Activated effector memory CD4-positive, alpha-beta T cell treated with anti-CD3 and anti-CD28 coated beads, Interleukin-2, amount 50 U/mL, for 16 hours (primary cell): ENCODE measurements around the gene NCAPH2.
A peak's percentile ranks its signal among the peaks of the same experiment; 100 is the strongest.

ENCODE experiments used
- DNase-seq: peaks from one replicate; pipeline ENCODE4 v3.0.0-alpha.2; 2020

NCAPH2 gene

DNA sequence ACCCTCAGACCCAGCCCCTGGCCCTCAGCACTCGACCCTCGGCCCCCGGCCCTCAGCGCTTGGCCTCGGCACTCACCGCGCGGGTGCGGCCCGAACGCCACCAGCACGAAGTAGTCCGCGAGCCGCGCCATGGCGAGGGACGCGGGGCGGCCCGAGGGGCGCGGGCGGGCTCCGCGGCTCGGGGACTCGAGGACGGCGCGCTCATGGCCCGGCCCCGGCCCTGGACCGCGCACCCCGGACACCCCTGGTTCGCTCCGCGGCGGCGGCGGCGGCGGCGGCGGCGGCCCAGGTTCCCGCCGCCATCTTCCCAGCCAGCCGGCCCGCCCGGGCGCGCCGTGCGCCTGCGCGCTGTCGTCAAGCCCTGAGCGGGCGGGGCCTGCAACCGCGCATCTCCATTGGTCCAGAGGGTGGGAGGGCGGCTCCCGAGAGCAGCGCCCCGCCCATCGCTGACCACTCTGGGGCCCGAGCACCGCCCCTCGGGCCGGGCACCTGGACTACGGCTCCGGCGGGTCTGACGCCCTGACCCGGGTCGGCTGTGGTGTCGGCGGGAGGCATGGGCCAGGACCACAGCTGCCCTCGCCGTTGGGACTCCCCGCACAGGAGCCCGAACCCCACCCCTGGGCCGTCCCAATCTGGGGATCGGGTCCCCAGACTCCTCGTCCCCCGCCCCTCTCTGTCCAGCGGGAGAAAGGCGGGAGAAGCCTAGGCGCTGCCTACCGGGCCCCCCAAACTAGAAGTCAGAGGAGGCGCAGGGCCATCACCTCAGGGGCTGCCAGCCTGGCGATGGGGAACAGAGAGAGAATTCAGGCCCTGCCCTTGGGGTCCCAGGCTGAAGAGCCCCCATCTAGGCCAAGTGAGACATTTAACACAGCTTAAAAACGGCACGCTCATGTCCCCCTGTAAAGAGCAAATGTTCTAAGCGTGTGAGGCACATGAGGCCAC lies 33.0 kb upstream of the NCAPH2 start, which contains the start of gene SBF1:
Gene SBF1, minus strand, starts transcription at position 326 of the 942 bp plus-strand sequence. Its CDS starts 195 bp downstream, at position 131.
- DNase-seq = peak; percentile 97

DNA sequence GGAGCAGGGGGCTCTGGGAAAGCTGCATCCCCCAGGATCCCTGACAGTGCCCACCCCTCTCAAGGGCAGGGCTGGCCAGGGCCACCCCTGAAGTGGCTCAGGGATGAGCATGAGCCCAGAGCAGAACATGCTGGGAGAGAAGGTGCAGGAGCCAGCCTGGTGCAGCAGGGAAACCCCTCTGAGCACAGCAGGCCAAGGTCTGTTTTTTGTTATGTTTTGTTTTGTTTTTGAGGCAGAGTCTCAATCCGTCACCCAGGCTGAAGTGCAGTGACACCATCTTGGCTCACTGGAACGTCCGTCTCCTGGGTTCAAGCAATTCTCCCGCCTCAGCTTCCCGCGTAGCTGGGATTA lies 32.4 kb upstream of the NCAPH2 start:
- DNase-seq = no peak

- DNase-seq = no peak
Measured at GRCh38 chr22:50476868-50477267, 31.2 kb upstream of the NCAPH2 start.

- DNase-seq = no peak
Measured at GRCh38 chr22:50477923-50478322, 30.1 kb upstream of the NCAPH2 start.

GRCh38 chr22:50479721-50480120 lies 28.3 kb upstream of the NCAPH2 start:
- no peak for DNase-seq

GRCh38 chr22:50481045-50481439 lies 27.0 kb upstream of the NCAPH2 start:
- DNase-seq = no peak

- peak; percentile 90 for DNase-seq
Measured at GRCh38 chr22:50481440-50482106, 26.5 kb upstream of the NCAPH2 start, which contains the start of gene ADM2. TSS of gene ADM2 (plus strand) at chr22:50481543. CDS start at chr22:50481848, 305 bp downstream.

GRCh38 chr22:50482107-50483074 lies 25.6 kb upstream of the NCAPH2 start:
- DNase-seq = no peak

- no peak for DNase-seq
Measured at GRCh38 chr22:50483106-50483505, 24.9 kb upstream of the NCAPH2 start.

- no peak for DNase-seq
Measured at GRCh38 chr22:50483556-50483955, 24.5 kb upstream of the NCAPH2 start.

- no peak for DNase-seq
Measured at GRCh38 chr22:50483977-50484853, 23.8 kb upstream of the NCAPH2 start.

GRCh38 chr22:50485221-50486131 lies 22.5 kb upstream of the NCAPH2 start:
- no peak for DNase-seq

GRCh38 chr22:50486561-50487289 lies 21.3 kb upstream of the NCAPH2 start, which contains the start of gene MIOX:
TSS of gene MIOX (plus strand) at chr22:50486859. CDS start at chr22:50486898, 39 bp downstream.
- DNase-seq = no peak

- DNase-seq = no peak
Measured at GRCh38 chr22:50487290-50488005, 20.6 kb upstream of the NCAPH2 start.

DNA sequence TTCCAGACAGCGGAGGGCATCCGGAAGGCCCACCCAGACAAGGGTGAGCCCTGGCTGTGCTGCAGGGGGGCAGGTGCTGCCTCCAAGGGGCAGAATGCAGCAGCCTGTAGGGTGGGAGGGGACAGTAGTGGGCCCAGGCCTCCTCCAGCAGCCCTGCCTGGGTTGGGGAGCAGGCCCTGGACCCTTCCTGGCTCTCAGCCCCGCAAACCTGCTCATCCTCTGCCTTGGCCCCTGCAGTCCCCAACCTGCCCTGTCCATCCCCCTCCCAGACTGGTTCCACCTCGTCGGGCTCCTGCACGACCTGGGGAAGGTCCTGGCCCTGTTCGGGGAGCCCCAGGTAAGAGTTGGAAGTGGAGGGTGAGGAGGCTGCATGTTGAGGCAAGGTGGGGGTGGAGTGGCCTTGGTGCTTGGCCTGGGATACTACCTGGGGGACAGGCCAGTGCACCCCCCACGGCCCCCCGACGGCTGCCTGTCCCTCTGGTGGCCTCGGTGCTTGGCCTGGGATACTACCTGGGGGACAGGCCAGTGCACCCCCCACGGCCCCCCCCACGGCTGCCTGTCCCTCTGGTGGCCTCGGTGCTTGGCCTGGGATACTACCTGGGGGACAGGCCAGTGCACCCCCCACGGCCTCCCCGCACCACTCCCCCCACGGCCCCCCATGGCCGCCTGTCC lies 19.9 kb upstream of the NCAPH2 start:
- no peak for DNase-seq

GRCh38 chr22:50488886-50489285 lies 19.1 kb upstream of the NCAPH2 start:
- DNase-seq = no peak

GRCh38 chr22:50489363-50490243 lies 18.4 kb upstream of the NCAPH2 start:
- no peak for DNase-seq
